MCF 10A (cell line): ENCODE results near the gene FGFR4. TPM values are rescaled to one million over a fixed set of nuclear protein-coding genes. Genes with fewer than 3 reads are reported as not detected.

Source experiments
- BruUV-seq: library from RNA; stranded (reverse); fragments of 400-500 nt; replicated peaks from 2 replicates; lab custom pipeline; 2021; lab: Mats Ljungman, UMichigan
- CTCF ChIA-PET: fragments of 300-600 bp; sonication (Branson Sonifier 250); formaldehyde crosslinking; extraction: SDS; loops from one replicate; lab custom pipeline; 2021; ENCODE audit warnings: antibody characterized with exemption, inconsistent platforms; lab: Yijun Ruan, JAX
- POLR2A ChIA-PET: fragments of 300-600, 350-650 bp; sonication (Branson Sonifier 250); formaldehyde crosslinking; extraction: SDS; loops from one replicate; lab custom pipeline; 2020; ENCODE audit warnings: antibody characterized with exemption, inconsistent platforms; lab: Yijun Ruan, JAX
- DNase-seq: peaks from one replicate; pipeline ENCODE4 v3.0.0-alpha.2; 2018; ENCODE audit not compliant: unreplicated experiment
- H3K27ac Mint-ChIP-seq: one replicate; pipeline ENCODE4 v1.8.0; 2022; ENCODE audit warnings: mild to moderate bottlenecking, low read depth, mixed read lengths; ENCODE audit not compliant: unreplicated experiment
- H3K27me3 Mint-ChIP-seq: one replicate; pipeline ENCODE4 v1.8.0; 2022; ENCODE audit warnings: mixed read lengths; ENCODE audit not compliant: insufficient read depth, unreplicated experiment
- H3K36me3 Mint-ChIP-seq: one replicate; pipeline ENCODE4 v1.8.0; 2022; ENCODE audit warnings: mild to moderate bottlenecking, moderate library complexity, mixed read lengths; ENCODE audit not compliant: insufficient read depth, unreplicated experiment
- H3K4me1 Mint-ChIP-seq: one replicate; pipeline ENCODE4 v1.8.0; 2022; ENCODE audit warnings: mixed read lengths; ENCODE audit not compliant: insufficient read depth, unreplicated experiment
- H3K4me3 Mint-ChIP-seq: one replicate; pipeline ENCODE4 v1.8.0; 2022; ENCODE audit warnings: mild to moderate bottlenecking, moderate library complexity, mixed read lengths; ENCODE audit not compliant: unreplicated experiment
- H3K9me3 Mint-ChIP-seq: one replicate; pipeline ENCODE4 v1.8.0; 2022; ENCODE audit warnings: mixed read lengths; ENCODE audit not compliant: unreplicated experiment
- intact Hi-C: fragments of 100-400 bp; cut with micrococcal nuclease; formaldehyde crosslinking; loops from 2 replicates; pipeline ENCODE4 v1.14.1; 2022
- total RNA-seq: library from RNA; stranded (reverse); gene quantifications from 2 replicates; pipeline ENCODE4 v1.2.3, GENCODE V29; 2022
- TF ChIP-seq, protein P1 (sequence below): fragments of 200-600 bp; IDR thresholded peaks from one replicate; pipeline ENCODE4 v1.8.0; 2022; ENCODE audit warnings: antibody characterized with exemption, mild to moderate bottlenecking; ENCODE audit not compliant: unreplicated experiment

Gene FGFR4
- total RNA-seq, 1 experiment from 2014 or later, result 1.8 TPM

DNA sequence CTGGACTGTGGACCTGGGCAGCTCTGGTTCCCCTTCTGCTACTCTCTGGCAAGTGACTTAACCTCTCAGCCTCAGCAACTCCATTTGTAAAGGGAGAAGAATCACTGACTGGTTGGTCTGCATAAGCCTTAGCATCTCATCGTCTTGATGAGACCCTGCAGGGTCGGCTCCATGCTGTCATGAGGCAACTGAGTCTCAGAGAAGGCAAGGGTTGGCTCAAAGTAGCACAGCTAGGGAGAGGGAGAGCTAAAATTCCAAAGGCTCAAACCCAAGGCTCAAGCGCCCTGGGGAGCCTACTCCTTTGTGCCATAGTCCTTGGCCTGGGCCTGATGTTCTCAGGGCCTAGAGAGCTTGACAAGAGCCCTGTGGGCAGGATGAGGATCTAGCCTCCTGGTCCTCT, 4.5 kb downstream of the FGFR4 start:
- H3K27ac Mint-ChIP-seq, result no peak overlapping the region
- H3K9me3 Mint-ChIP-seq, result no peaks in the 10 kb centered on the region
- H3K4me1 Mint-ChIP-seq, result peaks cover 14% of the 10 kb centered on the region
- no TSS peak for BruUV-seq
- CTCF ChIA-PET, result interaction anchor here (1.2 to 1.7 kb wide), 2 partner anchors 20 to 22 kb away, joined by 3 to 4 read pairs; no protein-coding TSS in a partner anchor
- DNase-seq, result no peak
- TF ChIP-seq, protein P1, sequence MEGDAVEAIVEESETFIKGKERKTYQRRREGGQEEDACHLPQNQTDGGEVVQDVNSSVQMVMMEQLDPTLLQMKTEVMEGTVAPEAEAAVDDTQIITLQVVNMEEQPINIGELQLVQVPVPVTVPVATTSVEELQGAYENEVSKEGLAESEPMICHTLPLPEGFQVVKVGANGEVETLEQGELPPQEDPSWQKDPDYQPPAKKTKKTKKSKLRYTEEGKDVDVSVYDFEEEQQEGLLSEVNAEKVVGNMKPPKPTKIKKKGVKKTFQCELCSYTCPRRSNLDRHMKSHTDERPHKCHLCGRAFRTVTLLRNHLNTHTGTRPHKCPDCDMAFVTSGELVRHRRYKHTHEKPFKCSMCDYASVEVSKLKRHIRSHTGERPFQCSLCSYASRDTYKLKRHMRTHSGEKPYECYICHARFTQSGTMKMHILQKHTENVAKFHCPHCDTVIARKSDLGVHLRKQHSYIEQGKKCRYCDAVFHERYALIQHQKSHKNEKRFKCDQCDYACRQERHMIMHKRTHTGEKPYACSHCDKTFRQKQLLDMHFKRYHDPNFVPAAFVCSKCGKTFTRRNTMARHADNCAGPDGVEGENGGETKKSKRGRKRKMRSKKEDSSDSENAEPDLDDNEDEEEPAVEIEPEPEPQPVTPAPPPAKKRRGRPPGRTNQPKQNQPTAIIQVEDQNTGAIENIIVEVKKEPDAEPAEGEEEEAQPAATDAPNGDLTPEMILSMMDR, result no peak
- POLR2A ChIA-PET, result no interaction called here
- peaks cover 1% of the 10 kb centered on the region for H3K36me3 Mint-ChIP-seq
- H3K27me3 Mint-ChIP-seq, result no peaks in the 10 kb centered on the region
- intact Hi-C loops, result no loop called here
- no peak overlapping the region for H3K4me3 Mint-ChIP-seq

DNA sequence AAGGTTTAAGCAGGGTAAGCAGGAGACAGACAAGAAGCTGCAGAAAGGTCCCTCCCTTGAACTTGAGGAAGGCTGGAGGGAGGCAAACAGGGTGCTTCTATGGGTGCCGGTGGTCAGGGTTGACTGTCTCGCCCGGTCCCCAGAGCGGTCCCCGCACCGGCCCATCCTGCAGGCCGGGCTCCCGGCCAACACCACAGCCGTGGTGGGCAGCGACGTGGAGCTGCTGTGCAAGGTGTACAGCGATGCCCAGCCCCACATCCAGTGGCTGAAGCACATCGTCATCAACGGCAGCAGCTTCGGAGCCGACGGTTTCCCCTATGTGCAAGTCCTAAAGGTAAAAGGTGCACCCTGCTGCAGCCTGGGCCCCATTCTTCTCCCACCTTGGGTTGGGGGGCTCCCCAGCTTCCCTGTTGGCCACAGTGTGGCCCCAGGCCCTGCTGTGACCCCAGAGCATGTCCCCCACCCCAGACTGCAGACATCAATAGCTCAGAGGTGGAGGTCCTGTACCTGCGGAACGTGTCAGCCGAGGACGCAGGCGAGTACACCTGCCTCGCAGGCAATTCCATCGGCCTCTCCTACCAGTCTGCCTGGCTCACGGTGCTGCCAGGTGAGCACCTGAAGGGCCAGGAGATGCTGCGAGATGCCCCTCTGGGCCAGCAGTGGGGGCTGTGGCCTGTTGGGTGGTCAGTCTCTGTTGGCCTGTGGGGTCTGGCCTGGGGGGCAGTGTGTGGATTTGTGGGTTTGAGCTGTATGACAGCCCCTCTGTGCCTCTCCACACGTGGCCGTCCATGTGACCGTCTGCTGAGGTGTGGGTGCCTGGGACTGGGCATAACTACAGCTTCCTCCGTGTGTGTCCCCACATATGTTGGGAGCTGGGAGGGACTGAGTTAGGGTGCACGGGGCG, 5.7 kb downstream of the FGFR4 start:
- TF ChIP-seq, protein P1, result no peak
- no peak overlapping the region for H3K4me3 Mint-ChIP-seq
- intact Hi-C loops, result no loop called here
- ChIA-PET CTCF (interaction anchor here (0.6 to 2.5 kb wide), 6 partner anchors 14 to 290 kb away, joined by 3 to 11 read pairs (median 3); no protein-coding TSS in a partner anchor), POLR2A (interaction anchor here (0.6 to 0.7 kb wide), 2 partner anchors 8 to 21 kb away, joined by 3 read pairs; no protein-coding TSS in a partner anchor)
- no peaks in the 10 kb centered on the region for H3K36me3 Mint-ChIP-seq
- BruUV-seq, result no TSS peak
- no peaks in the 10 kb centered on the region for H3K27me3 Mint-ChIP-seq
- no peaks in the 10 kb centered on the region for H3K9me3 Mint-ChIP-seq
- no peak for DNase-seq
- peaks cover 11% of the 10 kb centered on the region for H3K4me1 Mint-ChIP-seq
- H3K27ac Mint-ChIP-seq, result no peak overlapping the region

DNA sequence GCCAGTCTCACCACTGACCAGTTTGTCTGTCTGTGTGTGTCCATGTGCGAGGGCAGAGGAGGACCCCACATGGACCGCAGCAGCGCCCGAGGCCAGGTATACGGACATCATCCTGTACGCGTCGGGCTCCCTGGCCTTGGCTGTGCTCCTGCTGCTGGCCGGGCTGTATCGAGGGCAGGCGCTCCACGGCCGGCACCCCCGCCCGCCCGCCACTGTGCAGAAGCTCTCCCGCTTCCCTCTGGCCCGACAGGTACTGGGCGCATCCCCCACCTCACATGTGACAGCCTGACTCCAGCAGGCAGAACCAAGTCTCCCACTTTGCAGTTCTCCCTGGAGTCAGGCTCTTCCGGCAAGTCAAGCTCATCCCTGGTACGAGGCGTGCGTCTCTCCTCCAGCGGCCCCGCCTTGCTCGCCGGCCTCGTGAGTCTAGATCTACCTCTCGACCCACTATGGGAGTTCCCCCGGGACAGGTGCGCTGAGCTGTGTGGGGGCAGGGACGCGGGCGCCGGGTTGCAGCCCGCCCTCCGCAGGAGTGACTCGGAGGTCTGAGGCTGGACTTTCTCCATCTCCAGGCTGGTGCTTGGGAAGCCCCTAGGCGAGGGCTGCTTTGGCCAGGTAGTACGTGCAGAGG, 6.5 kb downstream of the FGFR4 start:
- no peak for DNase-seq
- ChIA-PET POLR2A (interaction anchor here (0.7 kb wide), 1 partner anchor 8 kb away, joined by 3 read pairs; no protein-coding TSS in a partner anchor), CTCF (interaction anchor here (0.6 to 2.5 kb wide), 5 partner anchors 14 to 435 kb away, joined by 3 to 11 read pairs (median 3); no protein-coding TSS in a partner anchor)
- BruUV-seq, result no TSS peak
- H3K27me3 Mint-ChIP-seq, result no peaks in the 10 kb centered on the region
- no peaks in the 10 kb centered on the region for H3K36me3 Mint-ChIP-seq
- TF ChIP-seq, protein P1, result no peak
- no peak overlapping the region for H3K27ac Mint-ChIP-seq
- H3K4me3 Mint-ChIP-seq, result no peak overlapping the region
- intact Hi-C loops, result no loop called here
- no peaks in the 10 kb centered on the region for H3K9me3 Mint-ChIP-seq
- H3K4me1 Mint-ChIP-seq, result peaks cover 11% of the 10 kb centered on the region

DNA sequence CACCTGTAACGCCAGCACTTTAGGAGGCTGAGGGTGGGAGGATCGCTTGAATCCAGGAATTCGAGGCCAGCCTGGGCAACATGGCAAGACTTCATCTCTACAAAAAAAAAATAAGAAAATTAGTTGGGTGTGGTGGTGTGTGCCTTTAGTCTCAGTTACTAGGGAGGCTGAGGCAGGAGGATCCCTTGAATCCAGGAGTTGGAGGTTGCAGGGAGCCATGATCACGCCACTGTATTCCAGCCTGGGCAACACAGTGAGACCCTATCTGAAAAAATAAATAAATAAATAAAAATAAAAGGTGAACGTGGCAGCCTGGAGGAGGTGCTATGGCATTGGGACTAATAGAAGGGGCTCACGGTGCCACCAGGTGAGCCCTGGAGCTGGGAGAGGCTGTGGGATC, 7.1 kb downstream of the FGFR4 start:
- BruUV-seq, result no TSS peak
- H3K4me1 Mint-ChIP-seq, result peaks cover 11% of the 10 kb centered on the region
- H3K36me3 Mint-ChIP-seq, result no peaks in the 10 kb centered on the region
- POLR2A ChIA-PET, result no interaction called here
- CTCF ChIA-PET, result interaction anchor here (0.7 to 2.5 kb wide), 2 partner anchors 19 to 436 kb away, joined by 4 to 11 read pairs; no protein-coding TSS in a partner anchor
- no peak overlapping the region for H3K27ac Mint-ChIP-seq
- TF ChIP-seq, protein P1, result no peak
- DNase-seq, result no peak
- intact Hi-C loops, result no loop called here
- no peaks in the 10 kb centered on the region for H3K9me3 Mint-ChIP-seq
- no peak overlapping the region for H3K4me3 Mint-ChIP-seq
- H3K27me3 Mint-ChIP-seq, result no peaks in the 10 kb centered on the region
